HCT116 (cell line): ENCODE measurements around the gene ITSN1. TPM values are rescaled to one million over a fixed set of nuclear protein-coding genes. Genes with fewer than 3 reads are reported as not detected.
"Not testable (repeated sequence)": the region's sequence is repeated elsewhere in the genome, so short reads cannot be mapped to it uniquely, and the experiment has no call there.

ENCODE experiments used
- ATAC-seq: fragments of 200-7000 bp; cut with Tn5 transposase; 2 replicates; pipeline ENCODE4 v1.9.1; 2020; ENCODE audit warnings: mild to moderate bottlenecking, moderate library complexity
- BruUV-seq: library from RNA; stranded (reverse); fragments of 400-500 nt; replicated peaks from 2 replicates; lab custom pipeline; 2021; lab: Mats Ljungman, UMichigan
- CTCF ChIA-PET: fragments of 300-600 bp; sonication (Branson Sonifier 250); formaldehyde crosslinking; loops from one replicate; lab custom pipeline; 2021; ENCODE audit warnings: antibody characterized with exemption; lab: Charles Lee
- POLR2A ChIA-PET: fragments of 300-600, 350-600 bp; sonication (Branson Sonifier 250); formaldehyde crosslinking; loops from one replicate; lab custom pipeline; 2021; ENCODE audit warnings: antibody characterized with exemption; lab: Charles Lee
- RAD21 ChIA-PET, 2 experiments: fragments of 300-600 bp; sonication (Branson Sonifier 250); formaldehyde crosslinking; loops; one replicate each; lab custom pipeline; 2023; ENCODE audit warnings: low total read pairs in 2 of 2; ENCODE audit not compliant: uncharacterized antibody in 2 of 2, unreplicated experiment in 2 of 2, low non-redundant PET in 1 of 2; lab: Charles Lee
- DNase-seq: peaks from one replicate; pipeline ENCODE4 v3.0.0-alpha.2; 2010; ENCODE audit warnings: low read depth, low spot score
- H2AFZ ChIP-seq: fragments of 200-600 bp; shearing (Covaris generic), sonication (generic); 2 replicates; pipeline ENCODE4 v1.6.1; 2017; ENCODE audit warnings: low read depth, mixed run types, mixed read lengths, antibody characterized with exemption, low read length; ENCODE audit not compliant: poor library complexity, severe bottlenecking
- H3K27ac ChIP-seq: 2 replicates; pipeline ENCODE4 v1.5.1; 2012; ENCODE audit warnings: low read depth, low read length
- H3K27me3 ChIP-seq: fragments of 200-600 bp; sonication (generic); 2 replicates; pipeline ENCODE4 v1.6.1; 2016; ENCODE audit warnings: mixed run types, low read length, mixed read lengths; ENCODE audit not compliant: insufficient read depth
- H3K36me3 ChIP-seq, 2 experiments: fragments of 200-500 bp in 1 of 2; fragments of 200-600 bp in 1 of 2; sonication (Bioruptor generic) in 1 of 2; sonication (generic) in 1 of 2; 2 replicates each; pipeline versions ENCODE4 v1.5.1 to v1.6.1; 2014 to 2016; ENCODE audit warnings: low read length in 2 of 2, inconsistent platforms in 1 of 2, mixed read lengths in 1 of 2, mixed run types in 1 of 2; ENCODE audit not compliant: insufficient read depth in 2 of 2, control insufficient read depth in 1 of 2
- H3K4me1 ChIP-seq, 2 experiments: fragments of 200-600 bp in 1 of 2; sonication (generic) in 1 of 2; 2 replicates each; pipeline versions ENCODE4 v1.5.1 to v1.6.1; 2012 to 2017; ENCODE audit warnings: low read length in 2 of 2, inconsistent platforms in 1 of 2, mild to moderate bottlenecking in 1 of 2, mixed read lengths in 1 of 2, mixed run types in 1 of 2, moderate library complexity in 1 of 2; ENCODE audit not compliant: insufficient read depth in 2 of 2, control insufficient read depth in 1 of 2
- H3K4me2 ChIP-seq: fragments of 200-600 bp; sonication (generic); 2 replicates; pipeline ENCODE4 v1.6.1; 2017; ENCODE audit warnings: mixed run types, low read length, mixed read lengths
- H3K4me3 ChIP-seq, 2 experiments: fragments of 200-600 bp in 1 of 2; sonication (generic) in 1 of 2; replicated peaks in 1 of 2; 2 replicates each; pipeline ENCODE4 v1.5.1; 2011 to 2016; ENCODE audit warnings: low read length in 2 of 2, control low read depth in 1 of 2, low read depth in 1 of 2, mild to moderate bottlenecking in 1 of 2, mixed read lengths in 1 of 2, mixed run types in 1 of 2
- H3K79me2 ChIP-seq: fragments of 200-600 bp; sonication (generic); 2 replicates; pipeline ENCODE4 v1.6.1; 2017; ENCODE audit warnings: mild to moderate bottlenecking, mixed run types, low read length, moderate library complexity, mixed read lengths; ENCODE audit not compliant: insufficient read depth
- H3K9ac ChIP-seq: fragments of 200-600 bp; sonication (generic); 2 replicates; pipeline ENCODE4 v1.6.1; 2016; ENCODE audit warnings: low read length, mixed read lengths
- H3K9me2 ChIP-seq: fragments of 200-600 bp; sonication (generic), shearing (Covaris generic); 2 replicates; pipeline ENCODE4 v1.6.1; 2017; ENCODE audit warnings: mixed run types, mild to moderate bottlenecking, moderate library complexity; ENCODE audit not compliant: insufficient read depth
- H3K9me3 ChIP-seq, 2 experiments: fragments of 200-500 bp in 1 of 2; fragments of 200-600 bp in 1 of 2; sonication (Bioruptor generic) in 1 of 2; sonication (generic) in 1 of 2; 2 replicates each; pipeline ENCODE4 v1.6.1; 2014 to 2017; ENCODE audit warnings: low read length in 2 of 2, mixed read lengths in 2 of 2, inconsistent platforms in 1 of 2, low read depth in 1 of 2, mild to moderate bottlenecking in 1 of 2, mixed run types in 1 of 2, moderate library complexity in 1 of 2; ENCODE audit not compliant: control insufficient read depth in 1 of 2, insufficient read depth in 1 of 2
- H4K20me1 ChIP-seq: fragments of 200-600 bp; sonication (generic), shearing (Covaris generic); 2 replicates; pipeline ENCODE4 v1.6.1; 2017; ENCODE audit warnings: mixed run types, mild to moderate bottlenecking, moderate library complexity; ENCODE audit not compliant: insufficient read depth
- EGR1 ChIP-seq: IDR thresholded peaks from 2 replicates; pipeline ENCODE4 v1.6.1; 2012; ENCODE audit warnings: low read depth
- EZH2phosphoT487 ChIP-seq: fragments of 200-600 bp; IDR thresholded peaks from 2 replicates; pipeline ENCODE4 v1.6.1; 2018; ENCODE audit warnings: antibody characterized with exemption, borderline replicate concordance
- POLR2AphosphoS5 ChIP-seq: IDR thresholded peaks from 2 replicates; pipeline ENCODE4 v1.6.1; 2011; ENCODE audit warnings: mild to moderate bottlenecking, low read depth, low read length, moderate library complexity
- ZBTB33 ChIP-seq: IDR thresholded peaks from 2 replicates; pipeline ENCODE4 v1.6.1; 2011; ENCODE audit warnings: mild to moderate bottlenecking, low read length, moderate library complexity; ENCODE audit not compliant: insufficient replicate concordance; ENCODE audit errors: extremely low read depth
- intact Hi-C: fragments of 100-400 bp; cut with micrococcal nuclease; formaldehyde crosslinking; loops from 2 replicates; pipeline ENCODE4 v1.10.0; 2022
- total RNA-seq: library from RNA; stranded (reverse); gene quantifications from one replicate; pipeline ENCODE4 v1.2.1, GENCODE V29; 2021; ENCODE audit not compliant: unreplicated experiment

ITSN1 gene
- total RNA-seq, 1 experiment from 2014 or later: 25.8 TPM

GRCh38 chr21:33866826-33867225, 224.5 kb downstream of the ITSN1 start:
- Histone ChIP-seq H2AFZ (no peak overlapping the region), H4K20me1 (no peaks in the 10 kb centered on the region), H3K9me2 (no peaks in the 10 kb centered on the region), H3K27me3 (no peaks in the 10 kb centered on the region), H3K79me2 (no peaks in the 10 kb centered on the region), H3K9ac (no peak overlapping the region), H3K36me3 (no peaks in the 10 kb centered on the region), H3K4me3 (no peak overlapping the region), H3K4me2 (no peak overlapping the region), H3K27ac (no peak overlapping the region), H3K9me3 (no peaks in the 10 kb centered on the region), H3K4me1 (no peaks in the 10 kb centered on the region)
- no peak for DNase-seq
- no peak for ATAC-seq
- no TSS peak for BruUV-seq
- CTCF ChIA-PET: no interaction called here
- RAD21 ChIA-PET: no interaction called here
- TF ChIP-seq EGR1 (no peak), EZH2phosphoT487 (no peak), POLR2AphosphoS5 (no peak), ZBTB33 (no peak)
- POLR2A ChIA-PET: no interaction called here
- intact Hi-C loops: no loop called here

DNA sequence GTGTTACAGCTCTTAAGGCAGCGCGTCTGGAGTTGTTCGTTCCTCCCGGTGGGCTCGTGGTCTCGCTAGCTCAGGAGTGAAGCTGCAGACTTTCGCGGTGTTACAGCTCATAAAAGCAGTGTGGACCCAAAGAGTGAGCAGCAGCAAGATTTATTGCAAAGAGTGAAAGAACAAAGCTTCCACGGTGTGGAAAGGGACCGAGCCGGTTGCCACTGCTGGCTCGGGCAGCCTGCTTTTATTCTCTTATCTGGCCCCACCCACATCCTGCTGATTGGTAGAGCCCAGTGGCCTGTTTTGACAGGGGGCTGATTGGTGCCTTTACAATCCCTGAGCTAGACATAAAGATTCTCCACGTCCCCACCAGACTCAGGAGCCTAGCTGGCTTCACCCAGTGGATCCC, 225.6 kb downstream of the ITSN1 start:
- H3K36me3 ChIP-seq, H2AFZ ChIP-seq, CTCF ChIA-PET, H4K20me1 ChIP-seq, H3K27me3 ChIP-seq, ATAC-seq, H3K9ac ChIP-seq, H3K79me2 ChIP-seq, DNase-seq, H3K4me1 ChIP-seq, H3K9me2 ChIP-seq, H3K27ac ChIP-seq, POLR2A ChIA-PET, BruUV-seq, RAD21 ChIA-PET, intact Hi-C loops, H3K4me2 ChIP-seq, H3K4me3 ChIP-seq, H3K9me3 ChIP-seq: not testable (repeated sequence)
